ENCODE measurements around the gene IFNAR1. TPM values are rescaled to one million over a fixed set of nuclear protein-coding genes. Genes with fewer than 3 reads are reported as not detected.

Gene IFNAR1
- total and polyA plus RNA-seq, 2 donors from 2014 or later: 15.9 to 60.9 TPM

GRCh38 chr21:33398361-33398760 is 73.6 kb downstream of the IFNAR1 start:
- FAIRE-seq: no peak
- DNase-seq: no peak

GRCh38 chr21:33401630-33401992 is 76.8 kb downstream of the IFNAR1 start:
- H3K36me3 ChIP-seq (ENCODE audit: control insufficient read depth in 2 of 3, insufficient read depth in 3 of 3, low read length in 3 of 3): no peaks in the 10 kb centered on the region
- no peak for FAIRE-seq
- no peak overlapping the region for H3K27ac ChIP-seq (ENCODE audit: low read depth in 2 of 2, low read length in 2 of 2)
- H3K4me3 ChIP-seq (ENCODE audit: low read length in 3 of 3): no peak overlapping the region
- intact Hi-C loops (cut with DNase I): no loop called here
- no peak for TF ChIP-seq CTCF (IDR thresholded peaks at IDR 0.05; ENCODE audit: borderline replicate concordance, extremely low read depth, insufficient read depth)
- no peaks in the 10 kb centered on the region for H3K9me3 ChIP-seq (ENCODE audit: control insufficient read depth in 2 of 3, insufficient read depth in 1 of 3, low read length in 3 of 3)
- H3K27me3 ChIP-seq (ENCODE audit: control insufficient read depth, insufficient read depth, low read length): no peaks in the 10 kb centered on the region
- peaks cover 0 to 10% (median 8%) of the 10 kb centered on the region in 3 donors for H3K4me1 ChIP-seq (ENCODE audit: control insufficient read depth in 2 of 3, insufficient read depth in 2 of 3, low read depth in 1 of 3, low read length in 3 of 3)
- H3K9ac ChIP-seq (ENCODE audit: low read length in 3 of 3): no peak overlapping the region
- no peak for DNase-seq

More at GRCh38 chr21:33398361-33398760, 73.6 kb downstream of the IFNAR1 start:
- TF ChIP-seq CTCF (IDR thresholded peaks at IDR 0.05; ENCODE audit: borderline replicate concordance, extremely low read depth, insufficient read depth): no peak
- Histone ChIP-seq H3K27me3 (ENCODE audit: control insufficient read depth, insufficient read depth, low read length) (no peaks in the 10 kb centered on the region), H3K36me3 (ENCODE audit: control insufficient read depth in 2 of 3, insufficient read depth in 3 of 3, low read length in 3 of 3) (no peaks in the 10 kb centered on the region), H3K9me3 (ENCODE audit: control insufficient read depth in 2 of 3, insufficient read depth in 1 of 3, low read length in 3 of 3) (no peaks in the 10 kb centered on the region), H3K4me3 (ENCODE audit: low read length in 3 of 3) (no peak overlapping the region), H3K4me1 (ENCODE audit: control insufficient read depth in 2 of 3, insufficient read depth in 2 of 3, low read depth in 1 of 3, low read length in 3 of 3) (peaks cover 0 to 3% (median 3%) of the 10 kb centered on the region in 3 donors), H3K9ac (ENCODE audit: low read length in 3 of 3) (no peak overlapping the region), H3K27ac (ENCODE audit: low read depth in 2 of 2, low read length in 2 of 2) (no peak overlapping the region)
- intact Hi-C loops (cut with DNase I): no loop called here

GRCh38 chr21:33402001-33402979 is 77.5 kb downstream of the IFNAR1 start:
- no peaks in the 10 kb centered on the region for H3K27me3 ChIP-seq (ENCODE audit: control insufficient read depth, insufficient read depth, low read length)
- TF ChIP-seq CTCF (IDR thresholded peaks at IDR 0.05; ENCODE audit: borderline replicate concordance, extremely low read depth, insufficient read depth): no peak
- intact Hi-C loops (cut with DNase I): no loop called here
- H3K36me3 ChIP-seq (ENCODE audit: control insufficient read depth in 2 of 3, insufficient read depth in 3 of 3, low read length in 3 of 3): no peaks in the 10 kb centered on the region
- DNase-seq (peak; percentile 74 to 90 (median 83)), FAIRE-seq (no peak)
- H3K4me1 ChIP-seq (ENCODE audit: control insufficient read depth in 2 of 3, insufficient read depth in 2 of 3, low read depth in 1 of 3, low read length in 3 of 3): peaks cover 0 to 10% (median 8%) of the 10 kb centered on the region in 3 donors
- H3K4me3 ChIP-seq (ENCODE audit: low read length in 3 of 3): peak overlapping the region; percentile 11 to 35 (median 15)
- H3K9ac ChIP-seq (ENCODE audit: low read length in 3 of 3): peak overlapping the region in 1 of 3 donors; percentile 58
- H3K27ac ChIP-seq (ENCODE audit: low read depth in 2 of 2, low read length in 2 of 2): peak overlapping the region; percentile 32 to 87
- no peaks in the 10 kb centered on the region for H3K9me3 ChIP-seq (ENCODE audit: control insufficient read depth in 2 of 3, insufficient read depth in 1 of 3, low read length in 3 of 3)
